PC-9 (cell line): ENCODE results near the gene PCAT6. TPM values are rescaled to one million over a fixed set of nuclear protein-coding genes. Genes with fewer than 3 reads are reported as not detected.
"Not testable (repeated sequence)": the region's sequence is repeated elsewhere in the genome, so short reads cannot be mapped to it uniquely, and the experiment has no call there.

ENCODE experiments used
- BruUV-seq: library from RNA; stranded (reverse); fragments of 400-500 nt; replicated peaks from 2 replicates; lab custom pipeline; 2021; lab: Mats Ljungman, UMichigan
- CTCF ChIA-PET: fragments of 300-600 bp; sonication (Branson Sonifier 250); formaldehyde crosslinking; loops from one replicate; lab custom pipeline; 2022; ENCODE audit warnings: antibody characterized with exemption; lab: Charles Lee
- POLR2A ChIA-PET: fragments of 300-600 bp; sonication (Branson Sonifier 250); formaldehyde crosslinking; loops from one replicate; lab custom pipeline; 2022; ENCODE audit warnings: antibody characterized with exemption; ENCODE audit not compliant: unreplicated experiment; lab: Charles Lee
- DNase-seq, 2 experiments: peaks; one replicate each; pipeline versions ENCODE4 v3.0.0 to v3.0.0-alpha.2; 2015 to 2022; ENCODE audit warnings: mixed read lengths in 1 of 2
- H2AFZ ChIP-seq: fragments of 200-600 bp; sonication (generic); 2 replicates; pipeline ENCODE4 v1.8.1; 2017; ENCODE audit warnings: antibody characterized with exemption
- H3F3A ChIP-seq: fragments of 200-600 bp; sonication (generic); 2 replicates; pipeline ENCODE4 v1.8.1; 2017; ENCODE audit warnings: antibody characterized with exemption, mild to moderate bottlenecking, low read depth; ENCODE audit not compliant: insufficient read depth
- H3K27ac ChIP-seq: fragments of 200-600 bp; sonication (generic); 2 replicates; pipeline ENCODE4 v1.6.1; 2016; ENCODE audit warnings: mixed run types
- H3K27me3 ChIP-seq: fragments of 200-600 bp; sonication (generic); 2 replicates; pipeline ENCODE4 v1.6.1; 2016; ENCODE audit warnings: low read depth, mixed run types; ENCODE audit not compliant: insufficient read depth
- H3K36me3 ChIP-seq: fragments of 200-600 bp; sonication (generic); 2 replicates; pipeline ENCODE4 v1.6.1; 2016; ENCODE audit warnings: low read depth, mixed run types
- H3K4me1 ChIP-seq: fragments of 200-600 bp; sonication (generic); replicated peaks from 2 replicates; pipeline ENCODE4 v1.6.1; 2016; ENCODE audit warnings: mixed run types; ENCODE audit not compliant: insufficient read depth
- H3K4me2 ChIP-seq: fragments of 200-600 bp; sonication (generic); 2 replicates; pipeline ENCODE4 v1.6.1; 2017; ENCODE audit warnings: mixed run types
- H3K4me3 ChIP-seq: fragments of 200-600 bp; sonication (generic); 2 replicates; pipeline ENCODE4 v1.6.1; 2016; ENCODE audit warnings: mixed run types
- H3K79me2 ChIP-seq: fragments of 200-600 bp; sonication (generic); 2 replicates; pipeline ENCODE4 v1.6.1; 2017; ENCODE audit warnings: low read depth, mixed run types
- H3K9me2 ChIP-seq: fragments of 200-600 bp; sonication (generic); 2 replicates; pipeline ENCODE4 v1.8.1; 2017; ENCODE audit warnings: mild to moderate bottlenecking; ENCODE audit not compliant: insufficient read depth
- H3K9me3 ChIP-seq: fragments of 200-600 bp; sonication (generic); 2 replicates; pipeline ENCODE4 v1.8.1; 2016; ENCODE audit warnings: low read depth; ENCODE audit not compliant: insufficient read depth
- H4K20me1 ChIP-seq: fragments of 200-600 bp; sonication (generic); 2 replicates; pipeline ENCODE4 v1.8.1; 2017; ENCODE audit not compliant: insufficient read depth
- EZH2 ChIP-seq: fragments of 200-600 bp; sonication (generic); IDR thresholded peaks from 2 replicates; pipeline ENCODE4 v1.8.0; 2017; ENCODE audit warnings: antibody characterized with exemption, low read depth
- intact Hi-C: fragments of 100-400 bp; cut with micrococcal nuclease; formaldehyde crosslinking; loops from one replicate; pipeline ENCODE4 v1.10.0; 2022; ENCODE audit not compliant: unreplicated experiment
- total RNA-seq: library from RNA; stranded (reverse); gene quantifications from 2 replicates; pipeline ENCODE4 v1.2.3, GENCODE V29; 2021
- TF ChIP-seq, protein P1 (sequence below): fragments of 200-600 bp; sonication (generic); conservative IDR thresholded peaks from 2 replicates; pipeline ENCODE4 v1.6.1; 2017; ENCODE audit warnings: mixed run types, antibody characterized with exemption, mild to moderate bottlenecking, moderate library complexity

PCAT6 gene
- total RNA-seq, 1 experiment from 2014 or later = 1.7 TPM

- intact Hi-C loops = no loop called here
- Histone ChIP-seq H3K79me2 (peaks cover 97% of the 10 kb centered on the region), H3K27me3 (no peaks in the 10 kb centered on the region), H3K4me2 (no peak overlapping the region), H4K20me1 (peaks cover 91% of the 10 kb centered on the region), H3K27ac (no peak overlapping the region), H2AFZ (no peak overlapping the region), H3K4me1 (peaks cover 12% of the 10 kb centered on the region; the same call in 1 of the 2 replicates), H3K4me3 (no peak overlapping the region), H3F3A (peaks cover 24% of the 10 kb centered on the region; the same call in 1 of the 2 replicates), H3K9me3 (no peaks in the 10 kb centered on the region), H3K9me2 (no peaks in the 10 kb centered on the region), H3K36me3 (no peaks in the 10 kb centered on the region)
- no peak for DNase-seq
- POLR2A ChIA-PET = no interaction called here
- no peak for TF ChIP-seq EZH2
- TF ChIP-seq, protein P1, sequence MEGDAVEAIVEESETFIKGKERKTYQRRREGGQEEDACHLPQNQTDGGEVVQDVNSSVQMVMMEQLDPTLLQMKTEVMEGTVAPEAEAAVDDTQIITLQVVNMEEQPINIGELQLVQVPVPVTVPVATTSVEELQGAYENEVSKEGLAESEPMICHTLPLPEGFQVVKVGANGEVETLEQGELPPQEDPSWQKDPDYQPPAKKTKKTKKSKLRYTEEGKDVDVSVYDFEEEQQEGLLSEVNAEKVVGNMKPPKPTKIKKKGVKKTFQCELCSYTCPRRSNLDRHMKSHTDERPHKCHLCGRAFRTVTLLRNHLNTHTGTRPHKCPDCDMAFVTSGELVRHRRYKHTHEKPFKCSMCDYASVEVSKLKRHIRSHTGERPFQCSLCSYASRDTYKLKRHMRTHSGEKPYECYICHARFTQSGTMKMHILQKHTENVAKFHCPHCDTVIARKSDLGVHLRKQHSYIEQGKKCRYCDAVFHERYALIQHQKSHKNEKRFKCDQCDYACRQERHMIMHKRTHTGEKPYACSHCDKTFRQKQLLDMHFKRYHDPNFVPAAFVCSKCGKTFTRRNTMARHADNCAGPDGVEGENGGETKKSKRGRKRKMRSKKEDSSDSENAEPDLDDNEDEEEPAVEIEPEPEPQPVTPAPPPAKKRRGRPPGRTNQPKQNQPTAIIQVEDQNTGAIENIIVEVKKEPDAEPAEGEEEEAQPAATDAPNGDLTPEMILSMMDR = no peak
- CTCF ChIA-PET = no interaction called here
- no TSS peak for BruUV-seq
Observed at GRCh38 chr1:202788800-202789199, 22.0 kb upstream of the PCAT6 start.

- H2AFZ ChIP-seq = no peak overlapping the region
- peak in 1 of 2 experiments; percentile 48 for DNase-seq
Observed at GRCh38 chr1:202791077-202791747, 19.5 kb upstream of the PCAT6 start.

DNA sequence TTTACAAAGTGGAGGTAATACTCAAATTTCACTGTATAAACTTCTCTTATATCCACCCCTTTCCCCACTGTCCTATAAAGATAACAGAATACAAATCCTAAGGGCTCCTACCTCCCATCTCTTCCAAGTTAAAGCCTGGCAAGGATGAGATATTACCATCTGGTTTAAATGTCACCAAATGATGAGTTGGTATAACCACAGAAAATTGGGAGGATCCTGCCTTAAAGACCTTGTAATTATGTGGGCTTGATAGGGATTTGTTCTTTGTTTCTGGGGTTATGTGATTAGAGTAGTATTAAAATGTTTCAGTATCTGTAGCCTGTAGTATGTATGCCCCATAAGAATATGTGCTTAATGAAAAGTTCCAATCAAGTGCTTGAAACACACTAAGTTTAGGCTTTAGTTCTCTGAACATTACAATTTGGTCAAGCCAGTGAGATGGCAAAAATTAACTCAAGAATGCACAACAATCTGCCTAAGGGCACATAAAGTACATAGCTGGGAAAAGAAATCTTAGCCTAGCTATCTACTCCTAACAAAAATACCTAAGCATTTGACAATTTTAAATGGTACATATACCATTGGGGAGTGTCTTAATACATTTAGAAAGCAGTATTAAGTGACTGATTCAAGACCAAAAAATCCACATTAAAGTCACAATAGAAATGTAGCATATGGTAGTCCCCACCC, 16.6 kb upstream of the PCAT6 start:
- intact Hi-C loops = no loop called here
- no peak for TF ChIP-seq EZH2
- TF ChIP-seq, protein P1 = no peak
- CTCF ChIA-PET = interaction anchor here (0.6 kb wide), 1 partner anchor 27 kb away, joined by 3 read pairs; no protein-coding TSS in a partner anchor
- POLR2A ChIA-PET = interaction anchor here (0.5 to 0.6 kb wide), 2 partner anchors 46 to 747 kb away, joined by 4 to 10 read pairs; no protein-coding TSS in a partner anchor
- H3F3A ChIP-seq = peaks cover 12% of the 10 kb centered on the region; the same call in 1 of the 2 replicates
- H3K4me3 ChIP-seq = no peak overlapping the region
- no peaks in the 10 kb centered on the region for H3K9me2 ChIP-seq
- peak overlapping the region; percentile 29; the same call in 1 of the 2 replicates for H3K27ac ChIP-seq
- peaks cover 80% of the 10 kb centered on the region for H4K20me1 ChIP-seq
- peaks cover 28% of the 10 kb centered on the region for H3K4me1 ChIP-seq
- peaks cover 94% of the 10 kb centered on the region for H3K79me2 ChIP-seq
- peak in 1 of 2 experiments; percentile 48 for DNase-seq
- no peaks in the 10 kb centered on the region for H3K27me3 ChIP-seq
- no peak overlapping the region for H2AFZ ChIP-seq
- BruUV-seq = no TSS peak
- H3K9me3 ChIP-seq = no peaks in the 10 kb centered on the region
- H3K36me3 ChIP-seq = no peaks in the 10 kb centered on the region
- 0 out of 2 replicates have a peak overlapping the region, but pooled peaks have one; percentile 13 for H3K4me2 ChIP-seq

More at GRCh38 chr1:202791077-202791747, 19.5 kb upstream of the PCAT6 start:
- Histone ChIP-seq H3K9me2 (no peaks in the 10 kb centered on the region), H3F3A (peaks cover 22% of the 10 kb centered on the region), H3K4me2 (no peak overlapping the region), H3K4me1 (peaks cover 28% of the 10 kb centered on the region), H3K27me3 (no peaks in the 10 kb centered on the region), H3K36me3 (no peaks in the 10 kb centered on the region), H4K20me1 (peaks cover 85% of the 10 kb centered on the region), H3K4me3 (no peak overlapping the region), H3K79me2 (peaks cover 95% of the 10 kb centered on the region), H3K27ac (peak overlapping the region; percentile 5; the same call in 1 of the 2 replicates), H3K9me3 (no peaks in the 10 kb centered on the region)
- CTCF ChIA-PET = no interaction called here
- BruUV-seq = no TSS peak
- POLR2A ChIA-PET = no interaction called here
- TF ChIP-seq, protein P1 = no peak
- no peak for TF ChIP-seq EZH2
- intact Hi-C loops = no loop called here

- H3K27ac ChIP-seq, DNase-seq, H3K9me2 ChIP-seq, H3K27me3 ChIP-seq, H3K9me3 ChIP-seq, CTCF ChIA-PET, intact Hi-C loops, BruUV-seq, H2AFZ ChIP-seq, H3K36me3 ChIP-seq, H3K4me3 ChIP-seq: not testable (repeated sequence)
- POLR2A ChIA-PET = interaction anchor here (0.5 to 0.6 kb wide), 2 partner anchors 45 to 748 kb away, joined by 4 to 10 read pairs; no protein-coding TSS in a partner anchor
- peaks cover 84% of the 10 kb centered on the region for H4K20me1 ChIP-seq
- peaks cover 96% of the 10 kb centered on the region for H3K79me2 ChIP-seq
- peaks cover 12% of the 10 kb centered on the region; the same call in 1 of the 2 replicates for H3F3A ChIP-seq
- peaks cover 28% of the 10 kb centered on the region for H3K4me1 ChIP-seq
- 0 out of 2 replicates have a peak overlapping the region, but pooled peaks have one; percentile 13 for H3K4me2 ChIP-seq
Observed at GRCh38 chr1:202794931-202795330, 15.8 kb upstream of the PCAT6 start.
